Activated CD4-positive, alpha-beta T cell treated with anti-CD3 and anti-CD28 coated beads, Interleukin-2, Interleukin-6, amounts not matched to agents 100 ng/mL and 50 ng/mL, durations not matched to agents 16 hours and 8 hours (primary cell): ENCODE data around the gene GCDH.
"Not testable (repeated sequence)": the region's sequence is repeated elsewhere in the genome, so short reads cannot be mapped to it uniquely, and the experiment has no call there.

Experiments
- DNase-seq: peaks from one replicate; pipeline ENCODE4 v3.0.0-alpha.2; 2020

The GCDH gene

DNA sequence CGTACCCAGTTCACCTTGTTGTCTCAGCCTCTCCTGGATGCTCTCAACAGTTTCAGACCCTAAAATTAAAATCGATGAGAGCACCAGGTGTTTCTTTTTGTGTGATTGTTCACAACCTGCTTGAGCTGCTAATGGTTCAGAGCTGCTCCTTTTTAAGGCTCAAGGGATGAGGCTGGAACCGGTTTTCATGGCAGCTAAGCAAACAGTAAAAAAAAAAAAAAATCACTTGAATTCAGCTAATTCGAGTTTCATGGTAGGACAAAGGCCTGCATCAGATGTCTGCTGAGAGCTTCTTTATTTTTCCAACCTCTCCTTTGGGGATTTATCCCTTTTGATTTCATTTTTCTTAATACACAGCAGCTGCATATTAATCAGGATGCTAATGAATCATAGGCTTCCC is 21.6 kb downstream of the GCDH start:
- DNase-seq = no peak

GRCh38 chr19:12913011-12913561 is 22.1 kb downstream of the GCDH start:
- DNase-seq = no peak

- peak; percentile 62 for DNase-seq
These were observed 23.1 kb downstream of the GCDH start for GRCh38 chr19:12913851-12914690.

GRCh38 chr19:12915860-12916259 is 24.9 kb downstream of the GCDH start:
- not testable (repeated sequence) for DNase-seq

- no peak for DNase-seq
These were observed 27.3 kb downstream of the GCDH start for GRCh38 chr19:12918253-12918652.

DNA sequence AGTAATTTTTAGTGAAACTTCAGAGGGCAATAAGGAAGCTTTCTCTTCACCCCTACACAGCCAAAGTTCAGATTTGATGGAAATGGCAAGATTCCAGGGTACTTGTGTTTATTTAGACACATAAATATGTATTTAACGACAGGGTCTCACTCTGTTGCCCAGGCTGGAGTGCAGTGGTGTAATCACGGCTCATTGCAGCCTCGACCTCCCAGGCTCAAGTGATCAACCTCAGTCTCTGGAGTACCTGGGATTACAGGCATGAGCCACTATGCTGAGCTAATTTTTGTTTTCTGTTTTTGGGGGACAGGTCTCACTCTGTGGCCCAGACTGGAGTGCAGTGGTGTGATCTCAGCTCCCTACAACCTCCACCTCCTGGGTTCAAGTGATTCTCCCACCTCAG is 30.1 kb downstream of the GCDH start:
- no peak for DNase-seq

- DNase-seq = no peak
These were observed 32.0 kb downstream of the GCDH start for GRCh38 chr19:12922959-12923358.

DNA sequence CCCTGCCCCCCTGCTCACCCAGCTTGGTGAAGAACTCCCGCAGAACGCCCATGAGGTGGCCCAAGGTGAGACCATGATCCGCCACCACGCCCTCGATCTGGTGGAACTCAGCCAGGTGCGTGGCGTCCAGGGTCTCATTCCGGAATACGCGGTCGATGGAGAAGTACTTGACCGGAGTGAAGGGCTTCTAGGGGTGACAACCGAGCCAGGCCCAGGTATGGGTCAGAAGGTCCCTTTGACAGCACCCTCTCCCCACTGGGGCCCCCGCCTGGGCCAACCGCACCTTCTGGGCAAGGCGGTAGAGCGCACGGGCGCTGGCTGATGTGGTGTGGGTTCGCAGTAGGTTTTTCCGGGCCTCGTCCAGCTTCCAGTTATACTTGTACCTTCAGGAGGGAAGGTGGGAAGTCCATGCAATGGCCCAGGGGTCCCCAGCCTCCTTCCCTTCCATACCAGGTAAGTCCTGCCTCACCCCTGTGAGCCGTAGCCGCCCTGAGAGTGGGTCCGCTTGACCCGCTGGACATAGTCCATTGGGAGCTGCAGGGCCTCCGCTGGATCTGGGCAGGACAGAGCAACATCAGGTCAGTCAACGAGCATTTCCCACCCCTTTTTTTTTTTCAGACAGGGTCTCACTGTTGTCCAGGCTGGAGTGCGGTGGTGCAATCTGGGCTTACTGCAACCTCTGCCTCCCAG is 33.8 kb downstream of the GCDH start:
- DNase-seq = no peak

DNA sequence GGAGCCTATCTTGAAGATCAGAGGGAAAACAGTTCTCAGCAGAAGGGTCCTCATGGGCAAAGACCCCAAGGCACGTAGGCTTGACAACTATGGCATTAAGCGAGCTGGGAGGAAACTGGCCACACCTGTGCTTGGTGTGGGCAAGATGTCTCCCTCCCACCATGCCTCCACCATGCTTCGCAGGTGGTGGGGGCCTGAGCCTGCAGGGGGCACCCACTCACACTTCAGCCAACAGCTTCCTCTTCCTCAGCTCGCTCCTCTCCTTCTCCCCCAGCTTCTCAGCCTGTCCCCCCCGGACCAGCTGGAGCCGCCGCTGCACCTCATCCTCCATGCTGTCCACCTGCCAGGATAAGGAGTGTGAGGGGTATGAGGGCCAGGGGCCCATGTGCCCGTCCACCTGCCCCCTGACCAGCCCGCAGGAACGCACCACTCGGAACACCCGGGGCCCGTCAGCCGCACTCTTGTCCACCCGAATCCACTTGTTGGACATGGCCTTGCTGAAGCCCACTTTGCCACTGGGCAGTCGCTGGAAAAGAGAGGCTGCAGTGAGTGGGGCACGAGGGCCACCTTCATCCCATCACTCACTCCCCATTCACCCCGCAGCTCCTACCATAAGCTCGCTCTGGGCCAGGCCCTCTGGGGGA is 39.2 kb downstream of the GCDH start:
- no peak for DNase-seq

DNA sequence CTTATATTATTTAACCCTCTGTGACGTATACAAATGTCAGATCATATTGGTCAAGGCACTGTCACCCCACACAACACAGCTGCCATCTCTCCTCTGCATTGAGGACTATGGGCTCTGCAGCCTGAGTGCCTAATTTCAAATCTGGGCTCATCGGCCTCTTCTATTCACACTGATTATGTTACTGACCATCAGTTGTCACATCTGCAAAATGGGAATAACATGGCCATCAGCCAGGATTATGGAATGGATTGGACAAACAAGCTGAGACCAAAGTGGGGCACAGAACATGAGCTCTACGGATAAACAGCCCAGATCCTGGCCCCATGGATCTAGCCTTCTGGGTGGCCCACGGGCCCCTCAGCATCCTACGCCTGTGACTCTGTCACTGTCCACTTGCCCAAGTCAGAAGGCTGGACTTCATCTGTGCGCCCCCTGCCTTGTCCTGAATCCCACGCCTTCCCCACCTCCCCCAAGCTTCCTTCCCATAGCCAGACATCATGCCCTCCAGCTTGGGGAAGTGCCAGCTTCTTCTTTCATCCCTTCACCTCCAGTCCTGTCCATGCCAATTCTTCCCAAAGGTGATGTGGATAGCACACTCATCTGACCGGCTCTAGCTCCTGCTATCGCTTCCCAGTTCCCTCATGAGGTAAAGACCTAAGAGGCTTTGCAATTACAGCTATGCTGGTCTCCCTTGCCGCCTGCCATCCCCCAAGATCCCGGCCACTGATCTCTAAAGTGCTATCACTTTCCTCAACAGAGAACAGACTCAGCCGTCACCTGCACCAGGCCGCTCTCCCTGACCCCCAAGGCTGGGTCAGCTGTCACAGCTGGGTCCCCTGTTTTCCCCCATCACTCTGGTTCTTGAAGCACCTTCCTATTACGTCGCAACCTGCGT is 41.7 kb downstream of the GCDH start:
- no peak for DNase-seq

DNA sequence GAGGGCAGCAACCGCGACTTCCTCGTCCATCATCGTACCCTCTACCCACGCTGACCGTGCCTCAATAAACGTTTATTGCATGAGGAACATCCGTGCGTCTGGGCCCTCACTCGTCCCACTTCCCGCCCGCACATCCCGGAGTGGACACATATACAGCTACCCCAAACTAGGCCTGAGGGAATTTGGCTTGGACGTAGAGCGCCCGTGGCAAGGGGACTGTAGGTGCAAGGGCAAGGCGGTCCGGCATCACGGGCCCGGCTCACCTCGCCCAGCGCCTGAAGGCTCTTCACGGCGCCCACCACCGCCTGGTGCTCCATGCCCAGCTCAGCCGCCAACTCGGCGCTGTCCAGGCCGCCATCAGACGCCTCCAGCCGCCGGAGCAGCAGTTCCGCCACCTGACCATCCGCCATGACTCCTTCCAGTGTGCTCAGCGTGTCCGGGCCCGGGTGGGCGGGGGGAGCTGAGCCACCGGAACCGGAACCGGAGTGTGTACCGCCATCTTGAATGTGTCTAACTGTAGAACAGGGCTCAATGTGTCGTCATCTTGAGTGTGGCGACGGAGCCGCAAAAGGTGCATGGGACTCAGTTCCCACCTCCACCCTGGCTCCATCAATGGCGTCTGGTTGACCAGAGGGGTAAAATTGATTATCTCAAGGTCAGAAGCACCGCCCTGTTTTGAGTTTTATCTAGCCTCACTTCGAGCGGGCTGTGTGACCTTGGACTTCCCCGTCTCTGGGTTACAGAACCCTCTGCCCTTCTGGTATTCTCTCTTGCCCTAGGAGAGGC is 42.5 kb downstream of the GCDH start, which contains the start of gene FARSA:
Gene FARSA (minus strand): TSS at position 425 of the 786 bp plus-strand sequence. CDS start 15 bp downstream, at position 410.
- DNase-seq = peak; percentile 96

DNA sequence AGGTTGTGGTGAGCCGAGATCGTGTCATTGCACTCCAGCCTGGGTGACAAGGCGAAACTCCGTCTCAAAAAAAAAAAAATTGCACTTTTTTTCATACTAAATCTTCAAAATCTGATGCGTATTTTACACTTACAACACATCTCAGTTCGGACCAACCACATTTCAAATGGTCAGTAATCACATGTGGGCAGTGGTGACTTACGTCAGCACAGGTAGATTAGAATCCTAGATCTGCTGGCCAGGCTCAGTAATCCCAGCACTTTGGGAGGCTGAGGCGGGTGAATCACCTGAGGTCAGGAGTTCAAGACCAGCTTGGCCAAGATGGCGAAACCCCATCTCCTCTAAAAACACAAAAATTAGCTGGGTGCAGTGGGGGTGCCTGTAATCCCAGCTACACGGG is 44.1 kb downstream of the GCDH start:
- no peak for DNase-seq

DNA sequence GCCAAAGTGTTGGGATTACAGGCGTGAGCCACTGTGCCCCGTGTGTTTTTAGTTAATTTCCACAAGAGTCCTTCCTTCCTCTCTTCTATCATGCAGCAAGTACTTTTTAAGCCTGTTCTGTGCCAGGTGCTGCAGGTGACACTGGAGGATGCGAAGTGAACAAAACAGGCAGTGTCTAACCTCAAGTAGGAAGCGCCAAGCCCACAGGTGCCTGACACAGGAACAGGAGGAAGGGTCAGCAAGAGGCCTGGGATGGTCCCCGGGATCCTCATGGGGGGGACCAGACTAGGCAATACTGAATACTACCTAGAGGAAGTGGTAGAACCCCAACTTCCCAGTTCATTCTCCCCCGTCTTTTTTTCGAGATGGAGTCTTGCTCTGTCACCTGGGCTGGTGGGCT is 45.6 kb downstream of the GCDH start:
- no peak for DNase-seq

DNA sequence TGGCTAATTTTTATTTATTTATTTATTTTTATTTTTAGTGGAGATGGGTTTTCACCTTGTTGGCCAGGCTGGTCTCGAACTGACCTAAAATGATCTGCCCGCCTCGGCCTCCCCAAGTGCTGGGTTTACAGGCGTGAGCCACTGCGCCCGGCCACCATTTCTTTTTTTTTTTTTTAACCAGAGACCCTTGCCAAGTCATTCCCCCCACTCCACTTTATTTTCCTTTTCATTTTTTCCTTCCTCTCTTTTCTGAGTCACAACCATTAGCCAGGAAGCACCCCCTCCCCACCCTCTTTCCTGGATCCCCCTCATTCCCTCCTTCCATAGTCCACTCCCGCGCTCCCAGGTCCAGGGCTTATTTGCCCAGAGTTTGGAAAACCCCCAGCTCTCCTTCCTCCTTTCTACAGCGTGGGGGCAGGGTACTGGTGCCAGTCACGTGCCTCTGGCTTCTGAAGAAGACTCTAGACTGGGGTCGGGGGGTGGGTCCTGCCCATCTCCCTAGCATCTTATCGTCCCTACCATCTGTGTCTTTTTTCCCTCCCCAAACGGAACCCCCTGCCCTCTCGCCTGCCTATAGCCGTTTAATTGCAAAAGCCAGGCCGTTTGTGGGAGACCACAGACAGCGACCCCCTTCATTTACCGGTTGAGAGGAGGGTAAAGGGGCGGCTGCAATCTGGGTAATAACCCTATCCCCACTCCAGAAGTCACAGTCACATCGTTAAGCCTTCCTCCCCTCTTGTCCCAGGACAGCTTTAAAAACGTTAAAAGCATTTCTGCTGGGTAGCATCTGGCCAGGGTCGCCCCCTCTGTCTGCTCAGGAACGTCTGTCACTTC is 46.4 kb downstream of the GCDH start:
- no peak for DNase-seq

DNA sequence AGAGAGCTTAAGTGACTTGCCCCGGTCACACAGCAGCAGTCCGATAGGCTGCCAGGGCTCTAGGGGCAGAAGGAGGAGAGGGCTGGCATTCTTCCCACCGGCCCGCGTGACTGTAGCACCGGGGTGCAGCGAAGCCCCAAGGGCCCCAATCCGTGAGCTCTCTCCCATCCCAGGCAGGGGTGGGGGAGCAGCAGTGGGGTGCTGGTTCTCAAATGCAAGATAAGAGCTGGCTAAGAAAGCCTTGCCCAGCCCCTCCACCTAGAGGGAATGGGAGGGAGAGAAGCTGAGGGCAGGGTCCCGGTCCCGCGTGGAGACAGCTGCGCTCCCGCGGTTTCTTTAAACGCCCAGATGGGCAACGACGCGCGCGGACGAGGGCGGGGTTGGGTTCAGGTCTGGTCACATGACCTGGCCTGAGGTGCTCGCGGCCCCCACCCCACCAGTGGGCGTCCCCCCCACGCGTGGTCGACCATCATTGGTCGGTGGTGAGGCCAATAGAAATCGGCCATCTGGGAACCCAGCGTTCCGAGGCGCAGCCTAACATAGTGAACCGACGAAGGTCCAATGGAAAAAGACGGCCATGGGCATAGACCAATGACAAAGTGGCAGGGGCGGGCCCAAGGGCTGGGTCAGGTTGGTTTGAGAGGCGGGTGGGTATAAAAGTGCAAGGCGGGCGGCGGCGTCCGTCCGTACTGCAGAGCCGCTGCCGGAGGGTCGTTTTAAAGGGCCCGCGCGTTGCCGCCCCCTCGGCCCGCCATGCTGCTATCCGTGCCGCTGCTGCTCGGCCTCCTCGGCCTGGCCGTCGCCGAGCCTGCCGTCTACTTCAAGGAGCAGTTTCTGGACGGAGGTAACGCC is 47.2 kb downstream of the GCDH start, which contains the start of gene CALR:
Gene CALR (plus strand): TSS at position 683 of the 852 bp plus-strand sequence. CDS start 71 bp downstream, at position 754.
- DNase-seq = peak; percentile 100

GRCh38 chr19:12938779-12939601 is 48.0 kb downstream of the GCDH start:
- no peak for DNase-seq

DNA sequence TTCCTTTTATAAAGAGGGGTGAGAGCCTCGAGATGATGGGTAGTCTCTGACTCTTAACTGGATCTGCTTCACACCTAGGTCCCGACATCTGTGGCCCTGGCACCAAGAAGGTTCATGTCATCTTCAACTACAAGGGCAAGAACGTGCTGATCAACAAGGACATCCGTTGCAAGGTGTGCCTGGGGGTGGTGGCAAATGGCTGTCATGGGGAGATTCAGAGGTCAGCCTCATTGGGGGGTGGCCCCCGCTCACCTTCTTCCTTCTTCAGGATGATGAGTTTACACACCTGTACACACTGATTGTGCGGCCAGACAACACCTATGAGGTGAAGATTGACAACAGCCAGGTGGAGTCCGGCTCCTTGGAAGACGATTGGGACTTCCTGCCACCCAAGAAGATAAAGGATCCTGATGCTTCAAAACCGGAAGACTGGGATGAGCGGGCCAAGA is 49.0 kb downstream of the GCDH start:
- DNase-seq = no peak

- no peak for DNase-seq
These were observed 49.9 kb downstream of the GCDH start for GRCh38 chr19:12940897-12941296.
